A673 (cell line): Measurements from ENCODE around the gene PCDHGA7. TPM values are rescaled to one million over a fixed set of nuclear protein-coding genes. Genes with fewer than 3 reads are reported as not detected.
"Not testable (repeated sequence)": the region's sequence is repeated elsewhere in the genome, so short reads cannot be mapped to it uniquely, and the experiment has no call there.

Experiments used
- Bru-seq: library from RNA; stranded (reverse); fragments of 400-500 nt; gene quantifications from one replicate; lab custom pipeline; 2021; lab: Mats Ljungman, UMichigan
- BruChase-seq, 2 experiments: library from RNA; stranded (reverse); fragments of 400-500 nt; gene quantifications; one replicate each; lab custom pipeline; 2021; lab: Mats Ljungman, UMichigan
- BruUV-seq: library from RNA; stranded (reverse); fragments of 400-500 nt; replicated peaks from 2 replicates; lab custom pipeline; 2021; lab: Mats Ljungman, UMichigan
- CTCF ChIA-PET: fragments of 300-600 bp; sonication (Branson Sonifier 250); formaldehyde crosslinking; loops from one replicate; lab custom pipeline; 2022; ENCODE audit warnings: antibody characterized with exemption; lab: Charles Lee
- POLR2A ChIA-PET: fragments of 300-600 bp; sonication (Branson Sonifier 250); formaldehyde crosslinking; loops from one replicate; lab custom pipeline; 2022; ENCODE audit warnings: antibody characterized with exemption; ENCODE audit not compliant: low non-redundant PET; lab: Charles Lee
- DNase-seq: peaks from one replicate; pipeline ENCODE4 v3.0.0-alpha.2; 2015; ENCODE audit warnings: low spot score
- H3K27ac ChIP-seq: fragments of 200-600 bp; sonication (generic); 2 replicates; pipeline ENCODE4 v1.5.1; 2016; ENCODE audit warnings: mixed run types, low read depth, mild to moderate bottlenecking, mixed read lengths, antibody characterized with exemption, low read length; ENCODE audit not compliant: poor library complexity, severe bottlenecking
- H3K27me3 ChIP-seq: fragments of 200-600 bp; sonication (generic); replicated peaks from 2 replicates; pipeline ENCODE4 v1.6.1; 2017; ENCODE audit warnings: mixed run types, low read depth, mild to moderate bottlenecking, mixed read lengths, antibody characterized with exemption, low read length; ENCODE audit not compliant: insufficient read depth, poor library complexity
- H3K36me3 ChIP-seq: fragments of 200-600 bp; sonication (generic); 2 replicates; pipeline ENCODE4 v1.6.1; 2016; ENCODE audit warnings: mixed run types, mild to moderate bottlenecking, mixed read lengths, antibody characterized with exemption, low read length; ENCODE audit not compliant: insufficient read depth, poor library complexity, severe bottlenecking
- H3K4me1 ChIP-seq: fragments of 200-600 bp; sonication (generic); 2 replicates; pipeline ENCODE4 v1.6.1; 2017; ENCODE audit warnings: mixed run types, mild to moderate bottlenecking, mixed read lengths, antibody characterized with exemption, low read length; ENCODE audit not compliant: insufficient read depth, poor library complexity, severe bottlenecking
- H3K4me3 ChIP-seq: fragments of 200-600 bp; sonication (generic); 2 replicates; pipeline ENCODE4 v1.5.1; 2016; ENCODE audit warnings: low read depth, mixed run types, mild to moderate bottlenecking, mixed read lengths, low read length; ENCODE audit not compliant: poor library complexity, severe bottlenecking
- H3K9me3 ChIP-seq: fragments of 200-600 bp; sonication (generic); 2 replicates; pipeline ENCODE4 v1.6.1; 2016; ENCODE audit warnings: mixed run types, low read depth, mild to moderate bottlenecking, mixed read lengths, antibody characterized with exemption, low read length; ENCODE audit not compliant: poor library complexity, severe bottlenecking
- CTCF ChIP-seq: fragments of 300-800, 200-600 bp; sonication (generic); conservative IDR thresholded peaks from 2 replicates; pipeline ENCODE4 v1.5.1; 2017; ENCODE audit warnings: low read depth, mild to moderate bottlenecking, antibody characterized with exemption, low read length, moderate library complexity, mixed read lengths
- EZH2 ChIP-seq: fragments of 200-600 bp; sonication (generic); IDR thresholded peaks from 2 replicates; pipeline ENCODE4 v1.6.1; 2017; ENCODE audit warnings: borderline replicate concordance, low read depth, mild to moderate bottlenecking, mixed read lengths, antibody characterized with exemption, low read length; ENCODE audit not compliant: poor library complexity, severe bottlenecking
- intact Hi-C: fragments of 100-400 bp; cut with micrococcal nuclease; formaldehyde crosslinking; loops from one replicate; pipeline ENCODE4 v1.10.0; 2022; ENCODE audit not compliant: unreplicated experiment
- long read RNA-seq: library from polyadenylated mRNA; stranded (forward); transcript quantifications from one replicate; pipeline ENCODE4 v2.0.0, GENCODE V29; 2022
- total RNA-seq: library from RNA; stranded (reverse); gene quantifications from 2 replicates; pipeline ENCODE4 v1.2.3, GENCODE V29; 2021

Gene PCDHGA7
- 9.6 and 10.9 TPM in 2 replicates for total RNA-seq
- percentile 75 among the genes with signal in this experiment for Bru-seq, nascent RNA
- percentile 89 among the genes with signal in this experiment for BruChase-seq, experiment 1, labeled RNA remaining after a 2-hour chase
- percentile 93 among the genes with signal in this experiment for BruChase-seq, experiment 2, labeled RNA remaining after a 6-hour chase
- long read RNA-seq, full-length matches to known transcripts = 1 of 2 reads
- long read RNA-seq, partial matches to known transcripts = 0 of 2 reads
- long read RNA-seq, other reads (novel, unspliced or antisense) = 1 of 2 reads

GRCh38 chr5:141382469-141383294, at the start of gene PCDHGA7:
PCDHGA7 (plus strand) TSS chr5:141382742; CDS start chr5:141382900, 158 bp downstream.
- peaks cover 47% of the 10 kb centered on the region for H3K9me3 ChIP-seq
- TSS peak; percentile 13 for BruUV-seq
- DNase-seq = peak; percentile 68
- ChIA-PET CTCF (no interaction called here), POLR2A (no interaction called here)
- no peak for TF ChIP-seq EZH2
- TF ChIP-seq CTCF = peak; percentile 56
- H3K4me3 ChIP-seq = peak within 1 kb of the TSS; percentile 47
- peak within 1 kb of the TSS; percentile 65 for H3K27ac ChIP-seq
- no peaks in the 10 kb centered on the region for H3K4me1 ChIP-seq
- H3K27me3 ChIP-seq = no peaks in the 10 kb centered on the region
- no peaks in the 10 kb centered on the region for H3K36me3 ChIP-seq
- intact Hi-C loops = no loop called here

- TF ChIP-seq CTCF (peak; percentile 55), EZH2 (no peak)
- intact Hi-C loops = no loop called here
- H3K4me1 ChIP-seq = no peaks in the 10 kb centered on the region
- H3K9me3 ChIP-seq = peaks cover 48% of the 10 kb centered on the region
- BruUV-seq = no TSS peak
- no peaks in the 10 kb centered on the region for H3K27me3 ChIP-seq
- DNase-seq = peak; percentile 65
- H3K4me3 ChIP-seq = no peak within 1 kb of the TSS
- ChIA-PET POLR2A (no interaction called here), CTCF (interaction anchor here (0.6 kb wide), 1 partner anchor 225 kb away, joined by 3 read pairs; no protein-coding TSS in a partner anchor)
- no peak within 1 kb of the TSS for H3K27ac ChIP-seq
- H3K36me3 ChIP-seq = no peaks in the 10 kb centered on the region
Observed at GRCh38 chr5:141338538-141339306, 43.8 kb upstream of the PCDHGA7 start, which contains the start of gene PCDHGA2. PCDHGA2 (plus strand) TSS chr5:141338760.

DNA sequence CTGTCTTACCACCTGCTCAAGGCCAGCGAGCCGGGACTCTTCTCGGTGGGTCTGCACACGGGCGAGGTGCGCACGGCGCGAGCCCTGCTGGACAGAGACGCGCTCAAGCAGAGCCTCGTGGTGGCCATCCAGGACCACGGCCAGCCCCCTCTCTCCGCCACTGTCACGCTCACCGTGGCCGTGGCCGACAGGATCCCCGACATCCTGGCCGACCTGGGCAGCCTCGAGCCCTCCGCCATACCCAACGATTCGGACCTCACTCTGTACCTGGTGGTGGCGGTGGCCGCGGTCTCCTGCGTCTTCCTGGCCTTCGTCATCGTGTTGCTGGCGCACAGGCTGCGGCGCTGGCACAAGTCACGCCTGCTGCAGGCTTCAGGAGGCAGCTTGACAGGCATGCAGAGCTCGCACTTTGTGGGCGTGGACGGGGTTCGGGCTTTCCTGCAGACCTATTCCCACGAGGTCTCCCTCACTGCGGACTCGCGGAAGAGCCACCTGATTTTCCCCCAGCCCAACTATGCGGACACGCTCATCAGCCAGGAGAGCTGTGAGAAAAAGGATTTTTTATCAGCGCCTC, 41.7 kb upstream of the PCDHGA7 start:
- CTCF ChIA-PET, POLR2A ChIA-PET, H3K4me1 ChIP-seq, H3K36me3 ChIP-seq, BruUV-seq, DNase-seq, H3K27me3 ChIP-seq, intact Hi-C loops, H3K4me3 ChIP-seq, H3K27ac ChIP-seq: not testable (repeated sequence)
- H3K9me3 ChIP-seq = peaks cover 41% of the 10 kb centered on the region
